DMS79 (cell line): ENCODE measurements around the gene NR3C1.

Experiments used
- DNase-seq: peaks from one replicate; lab custom pipeline; 2025; lab: John Stamatoyannopoulos, UW

NR3C1 gene

GRCh38 chr5:143398451-143399237 lies 4.8 kb downstream of the NR3C1 start:
- DNase-seq, result no peak

- DNase-seq, result no peak
Observed at GRCh38 chr5:143398053-143398355, 5.5 kb downstream of the NR3C1 start.

- DNase-seq, result no peak
Observed at GRCh38 chr5:143397302-143398052, 6.0 kb downstream of the NR3C1 start.

- DNase-seq, result no peak
Observed at GRCh38 chr5:143396353-143396940, 7.0 kb downstream of the NR3C1 start.

- no peak for DNase-seq
Observed at GRCh38 chr5:143395638-143396352, 7.7 kb downstream of the NR3C1 start.

GRCh38 chr5:143393524-143393923 lies 10.0 kb downstream of the NR3C1 start:
- DNase-seq, result no peak

GRCh38 chr5:143390941-143391340 lies 12.5 kb downstream of the NR3C1 start:
- DNase-seq, result no peak

GRCh38 chr5:143390258-143390657 lies 13.2 kb downstream of the NR3C1 start:
- DNase-seq, result no peak

- DNase-seq, result no peak
Observed at GRCh38 chr5:143386725-143387124, 16.8 kb downstream of the NR3C1 start.

- no peak for DNase-seq
Observed at GRCh38 chr5:143384865-143385657, 18.4 kb downstream of the NR3C1 start.

GRCh38 chr5:143383988-143384387 lies 19.5 kb downstream of the NR3C1 start:
- DNase-seq, result no peak

GRCh38 chr5:143379606-143380005 lies 23.9 kb downstream of the NR3C1 start:
- no peak for DNase-seq

GRCh38 chr5:143376911-143377813 lies 26.3 kb downstream of the NR3C1 start:
- DNase-seq, result no peak

GRCh38 chr5:143376195-143376779 lies 27.2 kb downstream of the NR3C1 start:
- no peak for DNase-seq

GRCh38 chr5:143374496-143375217 lies 28.8 kb downstream of the NR3C1 start:
- DNase-seq, result no peak

GRCh38 chr5:143373076-143373475 lies 30.4 kb downstream of the NR3C1 start:
- no peak for DNase-seq

GRCh38 chr5:143372187-143372829 lies 31.2 kb downstream of the NR3C1 start:
- DNase-seq, result no peak

GRCh38 chr5:143370440-143370839 lies 33.0 kb downstream of the NR3C1 start:
- no peak for DNase-seq

- DNase-seq, result no peak
Observed at GRCh38 chr5:143364061-143364460, 39.4 kb downstream of the NR3C1 start.
